ENCODE results near the gene BCL2A1. TPM values are rescaled to one million over a fixed set of nuclear protein-coding genes. Genes with fewer than 3 reads are reported as not detected.

The BCL2A1 gene
- total and polyA plus RNA-seq, 12 donors = 0.30 to 11.1 (median 0.67) TPM; not detected in 2

DNA sequence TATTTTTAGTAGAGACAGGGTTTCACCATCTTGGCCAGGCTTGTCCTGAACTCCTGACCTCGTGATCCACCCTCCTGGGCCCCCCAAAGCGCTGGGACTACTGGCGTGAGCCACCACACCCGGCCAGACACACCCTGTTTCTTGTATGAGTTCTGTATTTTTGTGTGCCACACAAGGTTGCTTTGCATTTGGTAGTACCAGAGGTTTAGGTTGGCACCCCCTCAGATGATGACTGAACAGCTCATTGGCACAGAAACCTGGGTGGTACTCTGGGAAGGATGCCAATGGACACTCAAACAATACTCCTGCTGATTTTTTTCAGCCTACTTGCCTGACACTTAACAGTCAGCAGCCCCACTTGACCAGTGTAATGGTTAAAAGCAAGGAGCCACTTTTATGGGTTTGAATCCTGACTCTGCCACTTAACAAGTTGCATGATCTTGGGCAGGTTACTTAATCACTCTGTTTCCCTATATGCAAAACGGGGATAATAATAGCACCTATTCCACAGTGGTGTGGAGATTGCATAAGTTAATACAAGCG lies 39.2 kb upstream of the BCL2A1 start:
- WGBS, 2 donors = 67 to 78% methylated on average over 6 of the region's 6 CpGs
- H3K9me3 ChIP-seq = peaks cover 0 to 6% (median 0%) of the 10 kb centered on the region in 11 donors
- H3K4me1 ChIP-seq = peaks cover 0 to 2% (median 0%) of the 10 kb centered on the region in 9 donors
- DNase-seq (no peak), ATAC-seq (no peak)
- no peak overlapping the region for H3K27ac ChIP-seq
- no peaks in the 10 kb centered on the region for H3K36me3 ChIP-seq
- no peaks in the 10 kb centered on the region for H3K27me3 ChIP-seq
- no peak for TF ChIP-seq CTCF (IDR thresholded peaks at IDR 0.05)
- intact Hi-C loops (cut with DNase I) = no loop called here
- H3K4me3 ChIP-seq = no peak overlapping the region

- Histone ChIP-seq H3K4me1 (peaks cover 0 to 2% (median 0%) of the 10 kb centered on the region in 9 donors), H3K9me3 (no peaks in the 10 kb centered on the region), H3K4me3 (no peak overlapping the region), H3K27me3 (no peaks in the 10 kb centered on the region), H3K36me3 (no peaks in the 10 kb centered on the region), H3K27ac (no peak overlapping the region)
- 83 to 90% methylated on average over 5 of the region's 5 CpGs for WGBS, 2 donors
- DNase-seq (no peak), ATAC-seq (no peak)
- no peak for TF ChIP-seq CTCF (IDR thresholded peaks at IDR 0.05)
- intact Hi-C loops (cut with DNase I) = no loop called here
Measured at GRCh38 chr15:80007532-80007931, 36.5 kb upstream of the BCL2A1 start.

GRCh38 chr15:80006946-80007345 lies 36.0 kb upstream of the BCL2A1 start:
- no peak overlapping the region for H3K27ac ChIP-seq
- no peaks in the 10 kb centered on the region for H3K27me3 ChIP-seq
- intact Hi-C loops (cut with DNase I) = no loop called here
- TF ChIP-seq CTCF (IDR thresholded peaks at IDR 0.05) = no peak
- no peaks in the 10 kb centered on the region for H3K9me3 ChIP-seq
- no peaks in the 10 kb centered on the region for H3K36me3 ChIP-seq
- H3K4me1 ChIP-seq = peaks cover 0 to 2% (median 0%) of the 10 kb centered on the region in 9 donors
- no peak overlapping the region for H3K4me3 ChIP-seq
- no peak for DNase-seq
- WGBS, 2 donors = 69% methylated on average over 5 of the region's 5 CpGs
- ATAC-seq = no peak

DNA sequence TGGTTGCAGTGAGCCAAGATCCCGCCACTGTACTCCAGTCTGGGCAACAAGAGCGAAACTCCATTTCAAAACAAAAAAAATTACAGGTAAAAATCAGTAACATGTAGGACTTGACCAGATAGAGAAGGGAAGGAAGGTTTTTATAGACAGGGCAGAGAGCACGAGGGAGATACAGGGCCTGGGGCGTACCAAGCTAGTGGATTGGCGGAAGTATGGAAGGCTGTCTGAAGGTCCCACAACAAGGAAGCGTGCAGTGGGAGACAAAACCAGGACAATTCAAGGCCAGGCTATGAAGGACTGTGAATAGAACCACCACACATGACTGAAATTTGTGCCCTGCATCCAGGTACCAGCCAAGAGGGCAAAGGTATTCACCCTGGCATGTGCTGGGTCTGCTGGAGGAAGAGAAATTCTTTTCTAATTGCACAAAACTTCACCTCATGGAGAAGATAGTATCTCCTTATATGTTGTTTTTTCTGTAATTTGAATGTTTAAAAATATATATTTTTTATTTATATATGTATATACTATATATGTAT lies 33.0 kb upstream of the BCL2A1 start:
- Histone ChIP-seq H3K27ac (no peak overlapping the region), H3K36me3 (no peaks in the 10 kb centered on the region), H3K27me3 (no peaks in the 10 kb centered on the region), H3K9me3 (peaks cover 0 to 8% (median 0%) of the 10 kb centered on the region in 11 donors), H3K4me1 (no peaks in the 10 kb centered on the region), H3K4me3 (no peak overlapping the region)
- no peak for TF ChIP-seq CTCF (IDR thresholded peaks at IDR 0.05)
- intact Hi-C loops (cut with DNase I) = no loop called here
- no peak for DNase-seq
- no peak for ATAC-seq
- WGBS, 2 donors = 96 to 98% methylated on average over 6 of the region's 6 CpGs

Data from heart right ventricle (tissue), 16 donors.